GM19238 (cell line): ENCODE results near the gene ST3GAL3.

ENCODE experiments used
- DNase-seq: peaks from one replicate; pipeline ENCODE4 v3.0.0; 2011; ENCODE audit warnings: low spot score; ENCODE audit not compliant: insufficient read length

The ST3GAL3 gene

GRCh38 chr1:43910343-43910742 lies 203.0 kb downstream of the ST3GAL3 start:
- DNase-seq, result no peak

DNA sequence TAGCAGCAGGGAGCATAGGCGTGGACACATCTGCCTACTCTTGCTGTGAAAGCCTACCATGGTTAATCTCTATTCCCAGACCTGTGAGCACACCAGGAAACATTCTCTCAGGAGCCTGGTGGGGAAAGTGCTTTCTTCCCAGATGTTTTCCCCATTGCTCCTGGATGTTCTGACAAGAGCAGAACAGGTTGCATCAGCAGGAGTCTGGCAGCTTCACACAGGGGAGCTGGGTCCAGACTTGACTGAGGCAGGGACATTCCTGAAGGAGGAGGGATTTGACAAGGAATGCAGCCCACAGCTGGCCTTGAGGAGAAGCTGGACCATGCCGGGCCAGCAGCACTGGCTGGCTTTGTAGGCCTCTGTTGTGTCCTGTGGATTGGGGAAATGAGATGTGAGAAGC lies 205.3 kb downstream of the ST3GAL3 start:
- DNase-seq, result no peak

GRCh38 chr1:43913051-43913501 lies 205.7 kb downstream of the ST3GAL3 start:
- no peak for DNase-seq

DNA sequence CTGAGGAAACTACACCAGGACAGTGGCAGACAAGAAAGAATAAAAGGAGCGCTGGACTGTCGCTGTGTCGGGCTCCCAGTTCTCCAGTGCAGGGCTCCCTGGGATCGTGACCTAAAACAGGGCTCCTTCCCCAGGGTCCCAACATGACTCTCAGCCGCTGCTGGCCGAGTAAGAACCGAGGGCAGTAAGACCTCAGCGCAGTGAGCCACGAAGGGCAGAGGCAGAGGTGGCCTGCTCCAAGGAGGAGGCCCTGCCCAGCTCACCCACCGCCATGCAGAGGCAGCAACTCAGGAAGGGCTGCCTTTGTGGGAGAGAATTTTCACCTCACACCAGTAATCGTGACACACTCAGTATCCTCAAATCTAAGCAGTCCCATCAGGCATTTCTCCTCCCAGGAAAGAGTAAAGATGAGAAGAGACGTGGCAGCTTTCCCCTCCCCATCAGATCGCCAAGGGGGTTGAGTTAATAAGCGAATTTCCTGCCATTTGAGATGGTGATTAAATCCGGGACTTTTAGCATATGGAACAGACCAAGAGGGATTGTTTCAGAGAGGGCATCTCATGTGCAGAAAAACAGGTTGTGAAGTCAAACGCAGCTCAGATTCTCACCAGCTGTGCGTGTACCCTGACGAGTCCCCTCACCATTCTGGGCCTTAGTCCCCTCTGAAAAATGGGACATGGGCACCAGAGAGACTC lies 206.5 kb downstream of the ST3GAL3 start:
- no peak for DNase-seq

- no peak for DNase-seq
Measured at GRCh38 chr1:43914576-43915525, 207.5 kb downstream of the ST3GAL3 start.

- no peak for DNase-seq
Measured at GRCh38 chr1:43919906-43920305, 212.6 kb downstream of the ST3GAL3 start.

GRCh38 chr1:43921022-43921421 lies 213.7 kb downstream of the ST3GAL3 start:
- DNase-seq, result no peak

DNA sequence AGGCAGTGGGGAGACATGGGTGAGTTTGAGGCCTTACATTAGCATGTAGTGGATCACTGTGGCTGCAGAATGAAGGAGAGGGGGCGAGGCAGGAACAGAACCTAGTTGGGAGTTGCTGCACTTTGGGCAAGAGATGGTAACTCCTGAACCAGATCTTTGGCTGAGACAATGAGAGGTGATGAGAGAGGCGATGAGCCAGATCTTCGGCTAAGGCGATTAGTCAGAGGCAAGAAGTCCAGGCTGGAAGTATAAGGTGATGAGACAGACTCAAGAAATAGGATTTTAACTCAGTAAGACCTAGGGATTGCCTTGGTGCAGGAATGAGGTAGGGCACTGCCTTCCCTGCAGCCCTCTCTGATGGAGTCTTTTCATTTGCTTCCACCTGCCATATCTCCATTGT lies 217.2 kb downstream of the ST3GAL3 start:
- DNase-seq, result no peak

DNA sequence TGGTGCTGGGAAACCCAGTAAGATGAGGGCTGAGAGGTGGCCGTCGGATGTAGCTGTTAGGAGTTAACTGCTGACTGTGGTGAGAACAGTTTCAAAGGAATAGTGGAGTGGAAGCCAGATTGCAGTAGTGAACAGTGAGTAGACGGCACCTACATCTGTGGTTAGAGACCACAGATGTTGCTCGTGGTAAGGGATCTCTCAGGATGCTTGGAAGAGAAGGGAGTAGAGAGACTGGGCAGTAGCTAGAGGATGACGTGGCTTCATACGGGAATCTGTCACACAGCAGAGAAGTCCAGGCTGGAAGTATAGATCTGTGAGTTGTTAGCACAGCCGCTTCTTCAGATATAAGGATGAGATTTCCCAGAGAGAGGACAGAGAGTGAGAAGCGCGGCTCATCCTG lies 218.5 kb downstream of the ST3GAL3 start:
- no peak for DNase-seq

- no peak for DNase-seq
Measured at GRCh38 chr1:43930168-43930948, 223.0 kb downstream of the ST3GAL3 start.

- DNase-seq, result no peak
Measured at GRCh38 chr1:43930949-43931275, 223.6 kb downstream of the ST3GAL3 start.

- no peak for DNase-seq
Measured at GRCh38 chr1:43931711-43932660, 224.7 kb downstream of the ST3GAL3 start.

DNA sequence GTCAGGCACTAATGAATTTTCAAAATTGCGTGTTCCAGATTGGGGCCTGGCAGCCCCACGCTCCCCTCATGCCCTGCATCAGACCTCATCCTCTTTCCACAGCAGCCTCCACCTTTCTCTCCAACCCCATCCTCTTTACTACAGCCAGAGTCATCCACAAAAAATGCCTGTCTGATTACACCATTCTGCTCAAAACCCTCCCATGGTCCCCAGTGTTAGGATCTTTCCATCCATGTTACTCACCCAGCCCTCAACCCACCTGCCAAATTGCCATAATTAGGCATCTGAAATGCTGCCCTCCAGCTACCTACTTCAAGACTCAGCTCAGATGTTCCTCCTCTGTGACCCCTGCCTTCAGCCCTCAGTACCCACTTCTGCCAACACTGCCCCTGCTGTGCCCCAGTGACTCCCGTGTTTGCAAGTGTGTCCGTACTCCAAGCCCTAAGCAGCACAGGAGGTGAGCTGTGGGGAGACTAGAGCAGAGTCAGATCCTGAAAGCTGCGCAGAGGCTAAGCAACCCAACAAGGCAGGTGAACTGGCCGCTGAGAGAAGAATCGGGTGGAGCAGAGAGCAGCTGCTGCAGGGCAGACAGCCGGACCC lies 225.6 kb downstream of the ST3GAL3 start:
- no peak for DNase-seq

GRCh38 chr1:43933386-43934100 lies 226.2 kb downstream of the ST3GAL3 start, which contains the start of gene ARTN:
Gene ARTN, plus strand, starts transcription at chr1:43933801. Its CDS starts 1,856 bp downstream, at chr1:43935657.
- no peak for DNase-seq

- DNase-seq, result peak; percentile 86
Measured at GRCh38 chr1:43934101-43934985, 227.0 kb downstream of the ST3GAL3 start.

DNA sequence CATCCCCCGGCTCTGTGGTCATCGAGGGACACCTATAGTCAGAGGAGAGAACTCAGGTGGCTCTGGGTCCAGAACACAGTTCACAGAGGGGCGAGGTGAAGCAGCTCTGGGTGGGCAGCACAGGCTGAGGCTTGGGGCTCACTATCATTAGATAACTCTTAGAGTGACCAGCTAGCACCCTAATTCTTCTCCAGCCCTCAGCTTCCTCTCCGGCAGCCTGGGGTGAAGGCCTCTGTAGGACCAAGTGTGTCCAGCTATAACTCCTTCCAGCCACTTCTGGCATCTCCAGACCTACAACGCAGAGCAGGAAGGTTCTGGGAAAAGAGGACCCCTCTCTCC lies 227.6 kb downstream of the ST3GAL3 start:
- DNase-seq, result no peak

- no peak for DNase-seq
Measured at GRCh38 chr1:43935711-43936427, 228.5 kb downstream of the ST3GAL3 start.
